K562 (cell line): ENCODE data around the gene A4GNT. TPM values are rescaled to one million over a fixed set of nuclear protein-coding genes. Genes with fewer than 3 reads are reported as not detected.

ENCODE experiments used
- ATAC-seq: fragments of 200-7000 bp; cut with Tn5 transposase; 3 replicates; pipeline ENCODE4 v1.9.1; 2020; ENCODE audit warnings: moderate library complexity
- BruUV-seq: library from RNA; stranded (reverse); fragments of 400-500 nt; replicated peaks from 2 replicates; lab custom pipeline; 2021; lab: Mats Ljungman, UMichigan
- CTCF ChIA-PET: fragments of 300-600 bp; formaldehyde crosslinking; extraction: SDS; loops from one replicate; lab custom pipeline; 2021; ENCODE audit warnings: low intra/inter-chr PET ratio; lab: Yijun Ruan, JAX
- POLR2A ChIA-PET: fragments of 300-600, 350-650 bp; sonication (Branson Sonifier 250); formaldehyde crosslinking; extraction: SDS; loops from one replicate; lab custom pipeline; 2021; ENCODE audit warnings: antibody characterized with exemption, inconsistent platforms; lab: Yijun Ruan, JAX
- DNase-seq, 4 experiments: peaks; one replicate each; pipeline versions ENCODE4 v3.0.0 to v3.0.0-alpha.2; 2011 to 2018; ENCODE audit warnings: low spot score in 3 of 4, mixed read lengths in 3 of 4; ENCODE audit errors: extremely low read depth in 1 of 4
- FAIRE-seq: peaks from 2 replicates; lab custom pipeline; 2011; peaks lifted over from hg19 to GRCh38; lab: Jason Lieb, UNC
- H2AFZ ChIP-seq: 2 replicates; pipeline ENCODE4 v1.6.0; 2011; ENCODE audit warnings: low read depth, low read length, control low read depth, inconsistent platforms
- H3K27ac ChIP-seq: fragments of 200-600 bp; 3 replicates; pipeline ENCODE4 v1.8.0; 2011; ENCODE audit warnings: low read depth, mild to moderate bottlenecking, control low read depth, inconsistent platforms, low read length, moderate library complexity, mixed read lengths; ENCODE audit errors: extremely low read depth
- H3K27me3 ChIP-seq, 2 experiments: fragments of 300-600 bp in 1 of 2; 2 replicates in 1 of 2; 3 replicates in 1 of 2; pipeline versions ENCODE4 v1.6.0 to v1.8.0; 2011; ENCODE audit warnings: inconsistent platforms in 2 of 2, low read length in 2 of 2, mild to moderate bottlenecking in 1 of 2, mixed read lengths in 1 of 2, moderate library complexity in 1 of 2; ENCODE audit not compliant: control insufficient read depth in 2 of 2, insufficient read depth in 2 of 2
- H3K36me3 ChIP-seq: fragments of 300-600 bp; 3 replicates; pipeline ENCODE4 v1.8.0; 2011; ENCODE audit warnings: mild to moderate bottlenecking, low read length, inconsistent platforms; ENCODE audit not compliant: control insufficient read depth, insufficient read depth
- H3K4me1 ChIP-seq, 2 experiments: fragments of 200-600 bp in 1 of 2; replicated peaks in 1 of 2; 2 replicates in 1 of 2; 3 replicates in 1 of 2; pipeline versions ENCODE4 v1.5.1 to v1.8.0; 2011; ENCODE audit warnings: inconsistent platforms in 2 of 2, low read length in 2 of 2, mild to moderate bottlenecking in 1 of 2, mixed read lengths in 1 of 2, moderate library complexity in 1 of 2; ENCODE audit not compliant: control insufficient read depth in 2 of 2, insufficient read depth in 2 of 2
- H3K4me2 ChIP-seq: 2 replicates; pipeline ENCODE4 v1.6.1; 2011; ENCODE audit warnings: low read length, control low read depth, inconsistent platforms, mixed read lengths; ENCODE audit not compliant: insufficient read depth
- H3K4me3 ChIP-seq: fragments of 200-600 bp; sonication (generic), shearing (Covaris generic); 2 replicates; pipeline ENCODE4 v1.5.1; 2016; ENCODE audit warnings: control low read depth, inconsistent platforms
- H3K79me2 ChIP-seq: fragments of 200-600 bp; 3 replicates; pipeline ENCODE4 v1.8.0; 2011; ENCODE audit warnings: low read length, inconsistent platforms; ENCODE audit not compliant: control insufficient read depth, insufficient read depth
- H3K9ac ChIP-seq, 2 experiments: 2 replicates each; pipeline versions ENCODE4 v1.6.0 to v1.6.1; 2011; ENCODE audit warnings: low read depth in 2 of 2, low read length in 2 of 2, control low read depth in 1 of 2, inconsistent platforms in 1 of 2, mild to moderate bottlenecking in 1 of 2, mixed read lengths in 1 of 2; ENCODE audit not compliant: insufficient read depth in 1 of 2
- H3K9me1 ChIP-seq: one replicate; pipeline ENCODE4 v1.6.0; 2011; ENCODE audit warnings: inconsistent platforms, mild to moderate bottlenecking, low read length, moderate library complexity; ENCODE audit not compliant: control insufficient read depth, insufficient read depth
- H3K9me3 ChIP-seq: replicated peaks from 2 replicates; pipeline ENCODE4 v1.5.1; 2011; ENCODE audit warnings: low read depth, low read length, inconsistent platforms; ENCODE audit not compliant: control insufficient read depth, insufficient read depth
- H4K20me1 ChIP-seq: replicated peaks from 2 replicates; pipeline ENCODE4 v1.6.1; 2011; ENCODE audit warnings: low read length, inconsistent platforms, mixed read lengths; ENCODE audit not compliant: control insufficient read depth, insufficient read depth
- FOXA3 ChIP-seq, 2 experiments: fragments of 450-650 bp in 1 of 2; sonication (generic) in 1 of 2; formaldehyde crosslinking; IDR thresholded peaks in 1 of 2; conservative IDR thresholded peaks in 1 of 2; 2 replicates each; pipeline versions ENCODE4 v1.4.0 to v1.8.0; 2020 to 2022; ENCODE audit warnings: mild to moderate bottlenecking in 2 of 2, missing genetic modification reagents in 1 of 2
- HNRNPUL1 ChIP-seq: fragments of 200-400 bp; formaldehyde crosslinking; IDR thresholded peaks from 2 replicates; pipeline ENCODE4 v1.6.1; 2017; ENCODE audit warnings: low read length
- NEUROD1 ChIP-seq: fragments of 150-350 bp; IDR thresholded peaks from 2 replicates; pipeline ENCODE4 v1.6.1; 2014; ENCODE audit warnings: borderline replicate concordance, low read length, low read depth; ENCODE audit not compliant: partially characterized antibody
- RAD21 ChIP-seq, 2 experiments: fragments of 250-450 bp in 1 of 2; fragments of 450-650 bp in 1 of 2; sonication (Bioruptor Pico) in 1 of 2; formaldehyde crosslinking in 1 of 2; IDR thresholded peaks in 1 of 2; conservative IDR thresholded peaks in 1 of 2; 2 replicates each; pipeline versions ENCODE4 v1.4.0 to v1.8.0; 2020 to 2022; ENCODE audit warnings: mild to moderate bottlenecking in 2 of 2, moderate library complexity in 1 of 2
- REST ChIP-seq, 2 experiments: fragments of 450-650 bp; formaldehyde crosslinking in 1 of 2; IDR thresholded peaks; 2 replicates each; pipeline versions ENCODE4 v1.4.0 to v1.6.1; 2014 to 2020; ENCODE audit warnings: mild to moderate bottlenecking in 2 of 2, borderline replicate concordance in 1 of 2, low read depth in 1 of 2
- SMC3 ChIP-seq: conservative IDR thresholded peaks from 2 replicates; pipeline ENCODE4 v1.6.1; 2011; ENCODE audit warnings: low read depth, low read length, improper control_type of control experiment; ENCODE audit not compliant: insufficient read depth
- U2AF1 ChIP-seq: fragments of 200-400 bp; formaldehyde crosslinking; optimal IDR thresholded peaks from 2 replicates; pipeline ENCODE3; 2017; ENCODE audit warnings: mild to moderate bottlenecking, low read depth, low read length, moderate library complexity
- ZNF133 ChIP-seq: fragments of 250-450 bp; sonication (Bioruptor Pico); IDR thresholded peaks from 2 replicates; pipeline ENCODE4 v1.4.0; 2020; ENCODE audit warnings: mild to moderate bottlenecking
- ZNF324 ChIP-seq: fragments of 250-450 bp; sonication (Bioruptor Pico); IDR thresholded peaks from 2 replicates; pipeline ENCODE4 v1.4.0; 2020; ENCODE audit warnings: mild to moderate bottlenecking
- WGBS: fragments of 100-300 bp; shearing (Covaris generic); methylation state at CpG from one replicate; pipeline ENCODE4 v1.1.6; 2016; ENCODE audit warnings: low coverage, mixed read lengths; ENCODE audit not compliant: insufficient coverage; ENCODE audit errors: missing lambda C conversion rate; 5-methylcytosine and 5-hydroxymethylcytosine counted together
- in situ Hi-C: fragments of 300-500 bp; cut with MboI; formaldehyde crosslinking; loops from 4 replicates; pipeline ENCODE4 v1.15.0; 2018; ENCODE audit warnings: inconsistent platforms, mixed read lengths
- intact Hi-C: fragments of 100-400 bp; cut with micrococcal nuclease; formaldehyde crosslinking; loops from 2 replicates; pipeline ENCODE4 v1.14.2; 2022
- polyA plus RNA-seq, 8 experiments: library from polyadenylated mRNA; depleted of rRNA in 4 of 8; stranded (reverse) in 5 of 8; unstranded in 3 of 8; fragments of >200 nt; fragmentation: Nextera tagmentation in 2 of 8; fragmentation: Illumina TruSeq in 1 of 8; extraction: Ambion mirVana in 2 of 8; extraction: Trizol in 1 of 8; gene quantifications; 2 replicates each; pipeline versions ENCODE4 v1.2.1 to v1.2.3, GENCODE V29; 2011 to 2014; ENCODE audit warnings: inconsistent platforms in 1 of 8, missing spikeins in 1 of 8
- total RNA-seq, 7 experiments: library from RNA; depleted of rRNA in 6 of 7; stranded (reverse); fragments of >200 nt in 6 of 7; fragmentation: Illumina TruSeq in 2 of 7; extraction: Trizol in 2 of 7; gene quantifications; 2 replicates each; pipeline versions ENCODE4 v1.2.1 to v1.2.3, GENCODE V29; 2011 to 2021; ENCODE audit warnings: low replicate concordance in 1 of 7
- TF ChIP-seq, protein P1 (sequence below): IDR thresholded peaks from 2 replicates; pipeline ENCODE4 v1.6.1; 2012; ENCODE audit warnings: low read depth, low read length, improper control_type of control experiment, borderline replicate concordance

The A4GNT gene
- total and polyA plus RNA-seq, 9 of the 15 experiments (the other 6 are each of a cell fraction or from before 2014, with no cell fraction given), result not detected

DNA sequence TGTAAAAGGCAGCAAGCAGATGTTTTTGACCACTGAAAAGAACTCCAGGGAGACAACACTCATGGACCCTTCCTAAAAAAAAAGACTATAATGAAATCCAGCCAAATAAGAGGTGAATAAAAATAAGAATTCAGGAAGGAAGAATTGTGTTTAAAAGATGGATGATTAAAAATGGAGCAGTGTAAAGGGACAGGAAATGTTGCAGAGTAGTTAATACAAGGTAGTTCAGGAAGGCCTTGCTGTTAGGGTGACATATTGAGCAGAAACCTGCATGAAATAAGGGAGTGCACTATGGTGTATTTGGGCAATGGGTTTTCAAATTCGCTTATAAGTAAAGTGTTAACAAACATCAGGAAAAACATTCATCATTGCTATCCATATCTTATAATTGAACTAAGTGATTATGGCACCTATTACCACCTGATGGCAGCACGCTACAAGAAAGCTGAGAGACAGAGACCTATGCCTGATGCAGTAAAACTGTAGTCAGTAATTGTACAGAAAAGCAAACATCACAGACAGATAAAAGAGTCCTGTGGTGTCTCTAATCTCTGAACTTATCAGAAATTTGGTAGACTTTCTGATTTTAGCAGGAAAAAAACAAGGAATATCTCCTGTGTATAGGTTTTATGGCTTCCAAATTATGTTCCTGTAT is 48.3 kb upstream of the A4GNT start:
- Histone ChIP-seq H3K9ac (no peak overlapping the region), H3K27me3 (no peaks in the 10 kb centered on the region), H3K4me3 (no peak overlapping the region), H3K9me1 (no peaks in the 10 kb centered on the region), H3K36me3 (no peaks in the 10 kb centered on the region), H3K27ac (no peak overlapping the region), H3K4me2 (no peak overlapping the region), H4K20me1 (no peaks in the 10 kb centered on the region), H3K79me2 (no peaks in the 10 kb centered on the region), H3K9me3 (no peaks in the 10 kb centered on the region), H2AFZ (no peak overlapping the region), H3K4me1 (no peaks in the 10 kb centered on the region; a peak in 1 of 5 replicates)
- CTCF ChIA-PET, result interaction anchor here (0.6 to 1.5 kb wide), 3 partner anchors 90 to 735 kb away, joined by 3 to 4 read pairs (median 4); no protein-coding TSS in a partner anchor
- no TSS peak for BruUV-seq
- intact Hi-C loops (loop anchor here (1.0 to 10.0 kb wide), 5 partner anchors 92 to 734 kb away; partner anchors contain the start of genes MRAS and NME9), in situ Hi-C loops (no loop called here)
- peak; percentile 92 for ATAC-seq
- DNase-seq, result peak in 2 of 4 experiments; percentile 28 to 56
- POLR2A ChIA-PET, result interaction anchor here (0.6 kb wide), 1 partner anchor 463 kb away, joined by 3 read pairs; no protein-coding TSS in a partner anchor
- peak; percentile 67 for FAIRE-seq
- WGBS, result 0% methylated on average over 2 of the region's 2 CpGs
- TF ChIP-seq HNRNPUL1, result no peak
- TF ChIP-seq ZNF324 (CRISPR knock-in tag), result no peak
- no peak for TF ChIP-seq ZNF133
- TF ChIP-seq RAD21 (CRISPR knock-in tag; conservative IDR thresholded peaks at IDR 0.05 in 1 of 2, IDR thresholded peaks at IDR 0.05 in 1 of 2), result peak; percentile 81 to 88
- peak in 1 of 2 experiments; percentile 55; a peak in 1 of 4 replicates for TF ChIP-seq FOXA3 (CRISPR knock-in tag; conservative IDR thresholded peaks at IDR 0.05 in 1 of 2, IDR thresholded peaks at IDR 0.05 in 1 of 2)
- peak; percentile 75; the same call in 1 of the 2 replicates for TF ChIP-seq REST (IDR thresholded peaks at IDR 0.05; ENCODE audit: borderline replicate concordance)
- no peak for TF ChIP-seq REST (CRISPR knock-in tag; IDR thresholded peaks at IDR 0.05; ENCODE audit: low read depth)
- TF ChIP-seq SMC3, result peak; percentile 47; the same call in 1 of the 2 replicates
- TF ChIP-seq U2AF1, result no peak
- TF ChIP-seq NEUROD1, result no peak
- TF ChIP-seq, protein P1, sequence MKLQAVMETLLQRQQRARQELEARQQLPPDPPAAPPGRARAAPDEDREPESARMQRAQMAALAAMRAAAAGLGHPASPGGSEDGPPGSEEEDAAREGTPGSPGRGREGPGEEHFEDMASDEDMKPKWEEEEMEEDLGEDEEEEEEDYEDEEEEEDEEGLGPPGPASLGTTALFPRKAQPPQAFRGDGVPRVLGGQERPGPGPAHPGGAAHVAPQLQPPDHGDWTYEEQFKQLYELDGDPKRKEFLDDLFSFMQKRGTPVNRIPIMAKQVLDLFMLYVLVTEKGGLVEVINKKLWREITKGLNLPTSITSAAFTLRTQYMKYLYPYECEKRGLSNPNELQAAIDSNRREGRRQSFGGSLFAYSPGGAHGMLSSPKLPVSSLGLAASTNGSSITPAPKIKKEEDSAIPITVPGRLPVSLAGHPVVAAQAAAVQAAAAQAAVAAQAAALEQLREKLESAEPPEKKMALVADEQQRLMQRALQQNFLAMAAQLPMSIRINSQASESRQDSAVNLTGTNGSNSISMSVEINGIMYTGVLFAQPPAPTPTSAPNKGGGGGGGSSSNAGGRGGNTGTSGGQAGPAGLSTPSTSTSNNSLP, result peak; percentile 74; the same call in 1 of the 2 replicates
